Mucosa of descending colon (tissue), 3 donors: ENCODE measurements around the gene DLGAP4. TPM values are rescaled to one million over a fixed set of nuclear protein-coding genes. Genes with fewer than 3 reads are reported as not detected.

Experiments used
- ATAC-seq: fragments of 200-7000 bp; cut with Tn5 transposase; one replicate; pipeline ENCODE4 v1.9.1; 2020; ENCODE audit warnings: mild to moderate bottlenecking, moderate library complexity
- DNase-seq, 3 donors: peaks; one replicate each; pipeline ENCODE4 v3.0.0-alpha.2; 2020
- H3K36me3 ChIP-seq: fragments of 200-600 bp; one replicate; pipeline ENCODE4 v1.8.0; 2021; ENCODE audit warnings: low read depth, mild to moderate bottlenecking
- H3K4me1 ChIP-seq: fragments of 200-600 bp; one replicate; pipeline ENCODE4 v1.8.0; 2021; ENCODE audit warnings: low read depth, mild to moderate bottlenecking
- H3K4me3 ChIP-seq: fragments of 200-600 bp; one replicate; pipeline ENCODE4 v1.8.0; 2021; ENCODE audit warnings: mild to moderate bottlenecking
- H3K9me3 ChIP-seq: fragments of 200-600 bp; one replicate; pipeline ENCODE4 v1.8.0; 2021; ENCODE audit warnings: mild to moderate bottlenecking
- intact Hi-C, 2 donors: fragments of 100-400 bp; cut with DNase I in 1 of 2; cut with micrococcal nuclease in 1 of 2; formaldehyde crosslinking; loops; one replicate each; pipeline versions ENCODE4 v1.11.0 to v1.11.1; 2022; cut with DNase I, micrococcal nuclease
- total RNA-seq, 3 donors: library from RNA; stranded (reverse); fragmentation: NEBNext Ultra II Directional in 2 of 3; extraction: Animal tissue kit (Norgen Biotek cat#: 25700) in 2 of 3; gene quantifications; one replicate each; pipeline versions ENCODE4 v1.2.1 to v1.2.4, GENCODE V29; 2021 to 2023
- TF ChIP-seq, protein P1 (sequence below): fragments of 200-600 bp; IDR thresholded peaks from one replicate; pipeline ENCODE4 v1.8.0; 2022; ENCODE audit warnings: antibody characterized with exemption, mild to moderate bottlenecking
- donor health status: DM: no; HTN: no; CAD: no; lungs with moderate emphysema.
- donor health status: DM: no; HTN: no; CAD: no.
- donor health status: DM: no; HTN: yes; CAD: no.

Gene DLGAP4
- total RNA-seq, 3 donors from 2014 or later, result 40.0 to 66.3 (median 43.5) TPM

DNA sequence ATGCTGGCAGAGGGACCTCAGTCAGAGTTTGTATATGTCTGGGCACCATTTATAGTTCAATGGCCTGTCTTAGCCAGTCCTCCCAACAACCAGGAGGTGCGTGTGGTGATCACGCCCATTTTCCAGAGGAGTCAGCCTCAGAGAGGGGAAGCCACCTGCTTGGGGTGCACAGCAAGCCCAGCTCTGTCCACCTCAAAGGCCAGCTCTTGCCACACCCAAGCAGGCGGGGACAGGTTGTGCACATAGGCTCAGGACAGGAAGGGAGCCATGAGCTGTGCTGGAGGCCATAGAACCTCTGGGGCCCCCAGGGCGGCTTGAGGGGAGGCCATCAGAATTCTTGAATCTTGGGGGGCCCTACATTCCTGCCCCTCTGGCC is 61.2 kb downstream of the DLGAP4 start:
- TF ChIP-seq, protein P1, sequence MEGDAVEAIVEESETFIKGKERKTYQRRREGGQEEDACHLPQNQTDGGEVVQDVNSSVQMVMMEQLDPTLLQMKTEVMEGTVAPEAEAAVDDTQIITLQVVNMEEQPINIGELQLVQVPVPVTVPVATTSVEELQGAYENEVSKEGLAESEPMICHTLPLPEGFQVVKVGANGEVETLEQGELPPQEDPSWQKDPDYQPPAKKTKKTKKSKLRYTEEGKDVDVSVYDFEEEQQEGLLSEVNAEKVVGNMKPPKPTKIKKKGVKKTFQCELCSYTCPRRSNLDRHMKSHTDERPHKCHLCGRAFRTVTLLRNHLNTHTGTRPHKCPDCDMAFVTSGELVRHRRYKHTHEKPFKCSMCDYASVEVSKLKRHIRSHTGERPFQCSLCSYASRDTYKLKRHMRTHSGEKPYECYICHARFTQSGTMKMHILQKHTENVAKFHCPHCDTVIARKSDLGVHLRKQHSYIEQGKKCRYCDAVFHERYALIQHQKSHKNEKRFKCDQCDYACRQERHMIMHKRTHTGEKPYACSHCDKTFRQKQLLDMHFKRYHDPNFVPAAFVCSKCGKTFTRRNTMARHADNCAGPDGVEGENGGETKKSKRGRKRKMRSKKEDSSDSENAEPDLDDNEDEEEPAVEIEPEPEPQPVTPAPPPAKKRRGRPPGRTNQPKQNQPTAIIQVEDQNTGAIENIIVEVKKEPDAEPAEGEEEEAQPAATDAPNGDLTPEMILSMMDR, result no peak
- Histone ChIP-seq H3K36me3 (no peaks in the 10 kb centered on the region), H3K9me3 (no peaks in the 10 kb centered on the region), H3K4me1 (no peaks in the 10 kb centered on the region), H3K4me3 (no peak overlapping the region)
- intact Hi-C loops, result no loop called here
- no peak for DNase-seq
- ATAC-seq, result no peak

DNA sequence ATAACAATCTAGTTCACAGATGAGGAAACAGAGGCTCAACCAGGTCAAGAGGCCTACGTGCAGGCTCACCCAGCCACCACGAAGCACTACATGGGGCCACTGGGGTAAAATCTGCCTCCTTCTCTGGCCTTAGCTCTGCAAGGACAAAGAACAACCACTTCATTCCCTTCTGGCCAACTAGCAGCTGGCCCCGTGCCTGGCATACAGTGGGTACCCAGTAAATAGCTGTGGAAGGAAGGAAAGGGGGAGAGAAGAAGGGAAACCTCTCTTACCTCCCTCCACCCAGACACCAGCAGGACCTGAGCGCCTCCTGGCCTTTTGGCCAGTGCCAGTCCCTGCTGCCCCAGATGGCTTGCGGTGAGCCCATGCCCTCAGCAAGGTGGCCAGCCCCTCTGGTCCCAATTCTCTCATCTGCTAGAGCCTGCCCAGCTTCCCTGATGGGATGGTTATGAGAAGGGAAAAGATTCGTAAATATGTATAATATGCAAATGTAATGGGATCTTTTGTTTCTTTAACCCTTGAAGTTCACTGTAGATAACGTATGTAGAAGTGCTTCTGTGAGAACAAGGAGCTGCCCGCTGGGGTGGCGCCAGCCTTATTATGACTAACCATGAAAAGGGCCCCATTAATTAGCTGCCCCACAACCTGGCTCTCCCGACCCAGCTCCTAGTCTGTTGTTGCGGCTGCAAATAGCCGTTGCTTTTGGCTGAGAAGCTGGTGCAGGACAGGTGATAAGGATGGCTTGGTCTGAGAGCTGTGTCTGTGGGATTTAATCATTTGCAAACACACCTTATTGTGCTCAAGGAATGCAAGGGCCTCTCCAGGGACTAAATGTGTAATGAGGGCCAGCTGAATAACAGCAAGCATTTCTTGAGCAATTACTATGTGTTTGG is 62.0 kb downstream of the DLGAP4 start:
- no peak overlapping the region for H3K4me3 ChIP-seq
- ATAC-seq (no peak), DNase-seq (no peak)
- intact Hi-C loops, result no loop called here
- TF ChIP-seq, protein P1, result no peak
- no peaks in the 10 kb centered on the region for H3K9me3 ChIP-seq
- H3K36me3 ChIP-seq, result no peaks in the 10 kb centered on the region
- H3K4me1 ChIP-seq, result no peaks in the 10 kb centered on the region

DNA sequence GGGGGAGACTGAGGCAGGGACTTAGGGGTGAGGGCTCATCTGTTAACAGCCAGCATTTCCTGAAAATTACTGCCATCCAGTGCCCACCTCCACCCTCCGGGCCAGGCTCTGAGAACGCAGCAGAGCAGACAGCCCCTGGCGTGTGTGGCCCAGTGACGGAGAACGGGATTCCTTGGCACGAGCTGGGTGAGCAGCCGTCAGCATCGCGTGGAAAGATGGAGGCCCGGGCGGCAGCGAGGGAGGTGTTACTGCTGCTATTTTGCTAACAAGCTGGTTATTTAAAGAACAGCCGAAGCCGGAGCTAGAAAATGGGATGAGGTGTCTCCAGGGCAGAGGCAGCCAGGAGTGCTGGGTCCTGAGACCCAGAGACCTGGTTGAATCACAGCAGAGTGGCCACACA is 62.7 kb downstream of the DLGAP4 start:
- TF ChIP-seq, protein P1, result no peak
- Histone ChIP-seq H3K4me1 (no peaks in the 10 kb centered on the region), H3K4me3 (no peak overlapping the region), H3K36me3 (no peaks in the 10 kb centered on the region), H3K9me3 (no peaks in the 10 kb centered on the region)
- no peak for DNase-seq
- ATAC-seq, result no peak
- intact Hi-C loops, result no loop called here

DNA sequence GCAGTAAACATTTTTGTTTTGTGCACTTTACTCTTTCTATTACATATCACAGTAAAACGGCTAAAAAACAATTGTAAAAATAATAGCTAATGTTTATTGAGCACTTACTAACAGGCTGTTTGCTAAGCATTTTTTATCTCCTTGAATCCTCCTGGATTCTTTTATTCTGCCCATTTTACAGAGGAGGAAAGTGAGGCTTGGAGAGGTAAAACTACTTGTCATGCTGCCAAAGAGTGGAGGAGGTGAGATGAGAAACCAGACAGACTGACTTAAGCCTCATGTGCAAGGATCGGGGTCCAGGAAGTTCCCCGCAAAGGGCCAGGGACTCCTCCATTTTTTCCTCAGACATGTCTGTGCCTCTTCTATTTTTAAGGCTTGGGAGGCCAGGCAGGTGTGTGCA is 63.6 kb downstream of the DLGAP4 start:
- DNase-seq (no peak), ATAC-seq (no peak)
- intact Hi-C loops, result no loop called here
- Histone ChIP-seq H3K9me3 (no peaks in the 10 kb centered on the region), H3K36me3 (no peaks in the 10 kb centered on the region), H3K4me3 (no peak overlapping the region), H3K4me1 (no peaks in the 10 kb centered on the region)
- TF ChIP-seq, protein P1, result no peak

DNA sequence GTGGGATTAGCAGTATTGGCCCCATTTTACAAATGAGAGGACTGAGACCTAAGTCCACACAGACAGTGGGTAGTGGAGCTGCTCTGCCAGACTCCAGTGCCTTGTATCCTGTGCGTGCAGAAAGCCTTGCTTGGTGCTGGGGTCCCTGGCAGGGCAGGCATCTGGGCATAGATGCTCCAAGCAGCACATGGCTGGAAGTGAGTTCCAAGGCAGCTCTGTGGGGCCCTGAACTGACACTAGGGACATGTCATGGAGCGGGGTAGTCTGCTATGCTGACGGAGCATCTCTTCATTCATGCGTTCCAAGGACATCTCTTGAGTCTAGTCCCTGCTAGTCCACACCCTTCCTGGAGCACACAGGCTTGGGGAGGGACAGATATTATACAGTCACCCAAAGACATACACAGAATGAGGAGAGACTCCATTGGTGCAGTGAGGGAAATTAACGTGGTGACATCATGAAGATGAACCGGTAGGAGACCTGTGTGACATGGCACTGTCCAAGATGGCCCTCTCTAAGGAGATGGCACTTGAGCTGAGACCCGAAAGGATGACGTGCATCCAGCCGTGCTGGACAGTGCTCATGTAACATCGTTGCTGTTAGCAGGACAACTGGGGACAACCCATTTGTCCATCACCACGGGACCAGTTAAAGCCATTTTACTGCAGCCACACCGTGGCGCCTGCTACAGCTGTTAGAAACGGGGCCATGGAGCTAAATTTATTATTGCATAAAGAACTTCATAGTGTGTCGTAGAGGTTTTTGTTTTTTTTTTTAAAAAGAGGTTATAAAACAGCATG is 65.1 kb downstream of the DLGAP4 start:
- Histone ChIP-seq H3K4me1 (no peaks in the 10 kb centered on the region), H3K4me3 (no peak overlapping the region), H3K9me3 (no peaks in the 10 kb centered on the region), H3K36me3 (no peaks in the 10 kb centered on the region)
- DNase-seq, result no peak
- intact Hi-C loops, result no loop called here
- ATAC-seq, result no peak
- TF ChIP-seq, protein P1, result no peak
